ENCODE data around the gene USH1C.

The USH1C gene

GRCh38 chr11:17471501-17471900 is 72.7 kb downstream of the USH1C start:
- DNase-seq (ENCODE audit: low read depth), result no peak

DNA sequence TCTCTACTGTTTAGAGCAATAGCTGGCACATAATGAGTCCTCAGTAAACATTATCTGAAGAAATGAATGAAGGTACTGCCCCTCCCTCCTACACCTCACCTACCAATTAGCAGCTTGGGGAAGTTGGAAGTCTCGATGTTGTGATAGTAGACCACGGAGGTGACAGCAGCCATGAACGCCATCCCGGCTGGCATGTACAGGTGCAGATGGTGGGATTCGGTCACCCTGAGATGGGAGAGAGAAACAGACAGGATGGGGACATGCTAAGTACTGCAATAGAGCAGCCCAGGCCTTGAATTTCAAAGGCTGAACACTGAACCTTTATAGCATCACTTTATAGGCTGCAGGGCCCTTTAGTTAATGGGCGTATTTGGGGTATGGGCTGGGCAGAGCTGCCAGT is 74.2 kb downstream of the USH1C start:
- no peak for DNase-seq (ENCODE audit: low read depth)

DNA sequence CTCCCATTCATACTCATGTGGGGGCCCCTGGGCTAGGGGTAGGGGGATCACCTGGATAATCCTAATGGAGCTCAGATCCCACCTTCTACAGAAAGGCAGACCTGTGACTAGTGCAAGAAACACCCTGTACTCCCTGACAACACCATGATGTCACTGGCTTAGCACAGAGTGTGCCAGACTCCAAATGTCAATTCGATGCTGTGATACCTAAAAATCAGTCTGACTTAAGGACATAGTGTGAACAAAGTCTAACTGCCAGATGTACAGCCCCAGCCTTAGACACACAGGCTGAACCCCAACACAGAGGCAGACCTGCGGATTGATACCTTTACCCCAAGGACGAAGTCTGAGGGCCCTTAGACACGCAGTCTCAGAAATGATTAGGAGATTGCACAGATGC is 76.1 kb downstream of the USH1C start:
- no peak for DNase-seq (ENCODE audit: low read depth)

GRCh38 chr11:17463546-17464174 is 80.6 kb downstream of the USH1C start:
- no peak for DNase-seq (ENCODE audit: low read depth)

GRCh38 chr11:17462940-17463339 is 81.3 kb downstream of the USH1C start:
- no peak for DNase-seq (ENCODE audit: low read depth)

DNA sequence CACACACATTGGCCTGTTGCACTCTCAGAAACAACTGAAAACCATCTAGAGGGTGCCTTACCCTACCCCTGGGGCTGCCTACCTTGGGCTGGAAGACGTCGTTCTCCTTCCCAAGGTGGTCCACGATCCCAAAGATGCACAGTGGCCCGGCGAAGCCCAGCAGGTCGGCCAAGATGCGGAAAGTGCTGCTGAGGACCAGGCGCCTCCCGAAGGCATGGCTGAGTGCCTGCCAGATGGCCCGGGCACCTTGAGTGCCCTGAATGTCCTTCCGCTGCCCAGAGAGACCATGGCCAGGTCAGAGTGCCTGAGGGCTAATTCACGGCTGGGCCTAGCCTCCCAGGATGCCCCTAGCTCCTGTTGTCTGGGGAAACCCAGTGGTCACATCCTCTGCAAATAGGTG is 83.8 kb downstream of the USH1C start:
- DNase-seq (ENCODE audit: low read depth), result no peak

- no peak for DNase-seq (ENCODE audit: low read depth)
Observed at GRCh38 chr11:17459236-17459896, 84.8 kb downstream of the USH1C start.

- DNase-seq (ENCODE audit: low read depth), result no peak
Observed at GRCh38 chr11:17458268-17458667, 85.9 kb downstream of the USH1C start.

DNA sequence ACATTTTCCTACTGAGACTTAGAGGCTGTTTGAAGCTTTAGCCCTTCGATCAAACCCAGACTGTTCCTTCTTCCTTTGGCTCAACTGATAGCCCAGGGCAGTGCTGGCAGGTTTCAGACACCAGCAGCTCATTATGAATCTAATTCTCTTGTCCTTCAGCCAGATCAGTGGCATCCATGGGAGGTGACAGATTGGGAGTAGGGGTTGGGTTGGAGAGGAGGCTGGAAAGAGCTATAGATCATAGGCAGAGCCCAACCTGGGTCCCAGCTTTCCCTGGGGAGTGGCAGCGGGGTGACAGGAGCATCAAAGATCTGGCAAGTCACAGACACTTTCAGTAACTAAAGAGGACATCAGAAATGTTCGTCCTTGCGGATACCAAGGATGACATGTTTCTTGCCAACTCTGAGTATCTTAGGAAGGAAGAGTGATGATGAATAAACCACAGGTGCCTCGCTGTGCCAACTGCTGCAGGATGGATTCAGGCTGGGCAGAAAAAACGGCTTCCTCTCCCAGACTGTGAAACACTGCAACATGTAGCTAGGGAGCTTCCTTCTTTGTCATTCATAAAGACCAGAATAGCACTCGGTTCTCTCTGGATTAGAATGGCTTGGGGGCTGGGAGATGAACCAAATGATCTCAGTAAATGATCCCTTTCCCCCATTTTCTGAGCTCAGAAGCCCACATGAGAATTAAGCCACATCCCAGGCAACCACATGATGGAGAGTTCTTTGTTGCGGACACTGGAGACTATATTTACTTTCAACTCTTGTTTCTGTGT is 86.6 kb downstream of the USH1C start:
- no peak for DNase-seq (ENCODE audit: low read depth)

DNA sequence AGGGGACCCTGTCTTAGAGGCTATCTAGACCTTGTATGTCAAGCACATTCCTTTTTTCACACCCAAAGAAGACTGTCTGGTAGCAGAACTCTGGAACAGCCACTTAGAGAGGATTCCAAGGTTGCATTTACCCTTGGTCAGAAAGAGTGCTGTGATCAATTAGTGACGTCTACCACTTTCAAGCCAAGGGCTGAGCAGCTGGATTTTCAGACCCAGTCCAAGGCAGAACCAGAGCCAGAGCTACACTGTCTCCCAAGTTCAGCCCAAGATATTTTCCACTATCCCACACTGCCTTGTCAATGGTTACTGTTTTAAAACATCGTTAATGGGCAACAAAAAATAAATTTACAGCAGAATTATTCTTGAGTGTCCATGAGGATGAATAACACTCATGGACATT is 91.5 kb downstream of the USH1C start:
- DNase-seq (ENCODE audit: low read depth), result no peak

DNA sequence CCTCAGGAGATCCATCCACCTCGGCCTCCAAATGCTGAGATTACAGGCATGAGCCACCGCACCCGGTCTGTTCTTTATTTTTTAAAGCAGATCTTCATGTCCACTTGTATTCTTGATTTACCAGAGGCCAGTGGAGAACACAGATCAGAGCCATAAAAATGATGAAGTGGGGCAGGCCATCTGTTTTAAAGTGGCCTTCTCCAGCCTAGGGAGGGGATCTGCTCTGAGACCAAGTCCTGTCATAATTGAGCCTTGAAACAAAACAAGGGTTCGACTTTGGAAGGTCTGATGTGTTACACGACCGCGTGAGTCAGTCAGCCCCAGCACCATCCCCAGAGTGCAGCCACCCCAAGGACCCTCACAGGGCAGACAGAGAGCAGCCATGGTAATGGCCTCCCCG is 95.1 kb downstream of the USH1C start:
- no peak for DNase-seq (ENCODE audit: low read depth)

DNA sequence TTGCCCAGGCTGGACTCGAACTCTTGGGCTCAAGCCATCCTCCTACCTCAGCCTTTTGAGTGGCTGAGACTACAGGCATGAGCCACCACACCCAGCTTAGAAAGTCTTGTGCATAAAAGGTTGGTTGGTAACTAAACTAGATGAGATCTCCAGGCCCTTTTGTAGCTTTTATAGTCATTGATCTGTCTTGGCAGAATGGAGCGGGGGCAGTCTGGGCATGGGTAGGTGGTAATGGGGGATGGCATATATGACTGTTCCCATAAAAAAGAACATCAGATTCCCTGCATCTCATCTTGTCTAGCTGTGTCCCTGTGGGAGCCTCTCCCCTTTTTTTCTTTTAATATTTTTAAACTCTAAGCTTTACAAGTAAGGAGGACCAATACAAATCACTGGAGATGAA is 97.7 kb downstream of the USH1C start:
- DNase-seq (ENCODE audit: low read depth), result no peak

GRCh38 chr11:17445240-17445795 is 98.9 kb downstream of the USH1C start:
- DNase-seq (ENCODE audit: low read depth), result no peak

GRCh38 chr11:17443926-17444690 is 100.1 kb downstream of the USH1C start:
- no peak for DNase-seq (ENCODE audit: low read depth)
